CD4-positive, alpha-beta T cell treated with Interleukin-10 for 1 hour (primary cell): ENCODE results near the gene SRGN.
"Not testable (repeated sequence)": the region's sequence is repeated elsewhere in the genome, so short reads cannot be mapped to it uniquely, and the experiment has no call there.

Experiments
- DNase-seq: peaks from one replicate; pipeline ENCODE4 v3.0.0-alpha.2; 2020

Gene SRGN, protein sequence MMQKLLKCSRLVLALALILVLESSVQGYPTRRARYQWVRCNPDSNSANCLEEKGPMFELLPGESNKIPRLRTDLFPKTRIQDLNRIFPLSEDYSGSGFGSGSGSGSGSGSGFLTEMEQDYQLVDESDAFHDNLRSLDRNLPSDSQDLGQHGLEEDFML

DNA sequence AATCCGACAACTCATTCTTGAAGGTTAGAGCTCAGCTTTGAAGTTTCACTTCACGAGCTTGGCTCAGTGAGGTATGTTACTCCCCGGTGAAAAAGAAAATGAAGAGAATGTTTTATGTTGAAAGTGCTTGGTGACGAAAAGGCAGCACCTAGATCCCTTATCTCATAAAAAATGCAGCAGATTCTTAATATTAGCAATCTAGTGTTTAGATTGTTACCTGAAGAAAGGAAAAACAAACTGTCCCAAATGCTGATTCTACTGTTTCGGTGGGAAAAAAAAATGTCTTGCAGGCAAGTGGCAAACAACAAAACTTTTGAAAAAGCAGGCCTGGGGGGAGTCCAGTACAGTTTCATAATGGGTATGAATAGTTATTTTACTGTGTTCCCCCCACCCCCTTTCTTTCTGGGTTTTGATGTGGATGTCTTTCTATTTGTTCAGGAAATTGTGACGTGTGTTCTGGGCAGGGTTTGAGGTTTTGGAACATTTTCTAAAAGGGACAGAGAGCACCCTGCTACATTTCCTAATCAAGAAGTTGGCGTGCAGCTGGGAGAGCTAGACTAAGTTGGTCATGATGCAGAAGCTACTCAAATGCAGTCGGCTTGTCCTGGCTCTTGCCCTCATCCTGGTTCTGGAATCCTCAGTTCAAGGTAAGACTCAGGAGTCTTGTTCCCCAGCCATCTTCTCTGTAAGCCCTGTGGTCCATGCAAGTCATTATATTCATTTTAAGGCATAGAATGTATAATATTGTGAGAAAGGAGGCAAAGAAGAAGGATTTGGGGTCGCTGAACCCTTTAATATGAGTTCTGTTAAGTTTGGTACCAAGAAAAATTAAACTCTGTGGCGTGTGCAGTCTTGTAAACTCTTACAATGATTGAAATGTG lies at the start of gene SRGN:
Gene SRGN, plus strand, starts transcription at position 514 of the 881 bp plus-strand sequence. Its CDS starts 55 bp downstream, at position 569.
- peak; percentile 94 for DNase-seq

DNA sequence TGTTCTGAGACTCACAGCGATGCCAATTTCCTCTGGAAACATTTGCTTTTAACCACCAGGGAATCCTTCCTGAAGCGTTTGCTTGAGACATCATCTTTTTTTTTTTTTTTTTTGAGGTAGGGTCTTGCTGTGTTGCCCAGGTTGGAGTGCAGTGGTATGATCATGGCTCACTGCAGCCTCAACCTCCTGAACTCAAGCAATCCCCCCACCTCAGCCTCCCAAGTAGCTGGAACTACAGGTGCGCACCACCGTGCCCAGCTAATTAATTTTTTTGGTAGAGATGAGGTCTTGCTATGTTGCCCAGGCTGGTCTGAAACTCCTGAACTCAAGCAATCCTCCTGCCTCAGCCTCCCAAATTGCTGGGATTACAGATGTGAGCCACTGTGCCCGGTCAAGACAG lies 47.0 kb upstream of the SRGN start:
- DNase-seq: not testable (repeated sequence)

GRCh38 chr10:69042417-69042816 lies 45.5 kb upstream of the SRGN start:
- no peak for DNase-seq

DNA sequence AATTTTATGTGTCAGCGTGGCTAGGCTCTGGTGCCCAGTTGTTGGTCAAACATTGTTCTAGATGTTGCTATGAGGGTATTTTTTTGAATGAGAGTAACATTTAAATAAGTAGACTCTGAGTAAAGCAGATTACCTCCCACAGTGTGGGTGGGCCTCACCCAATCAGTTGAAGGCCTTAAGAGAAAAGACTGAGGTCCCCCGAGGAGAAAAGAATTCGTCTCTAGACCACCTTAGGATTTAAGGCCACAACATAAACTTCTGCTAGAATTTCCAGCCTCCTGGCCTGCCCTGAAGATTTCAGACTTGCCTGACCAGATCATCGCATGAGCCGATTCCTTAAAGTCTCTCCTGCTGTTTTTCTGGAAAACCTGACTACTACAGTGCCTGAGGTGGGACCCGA lies 45.1 kb upstream of the SRGN start:
- DNase-seq: no peak

- DNase-seq: peak; percentile 49
These were observed 43.9 kb upstream of the SRGN start for GRCh38 chr10:69043931-69044531.

- no peak for DNase-seq
These were observed 43.4 kb upstream of the SRGN start for GRCh38 chr10:69044546-69044945.

GRCh38 chr10:69045441-69046300 lies 42.2 kb upstream of the SRGN start:
- DNase-seq: peak; percentile 66

GRCh38 chr10:69047111-69047832 lies 40.6 kb upstream of the SRGN start:
- no peak for DNase-seq

DNA sequence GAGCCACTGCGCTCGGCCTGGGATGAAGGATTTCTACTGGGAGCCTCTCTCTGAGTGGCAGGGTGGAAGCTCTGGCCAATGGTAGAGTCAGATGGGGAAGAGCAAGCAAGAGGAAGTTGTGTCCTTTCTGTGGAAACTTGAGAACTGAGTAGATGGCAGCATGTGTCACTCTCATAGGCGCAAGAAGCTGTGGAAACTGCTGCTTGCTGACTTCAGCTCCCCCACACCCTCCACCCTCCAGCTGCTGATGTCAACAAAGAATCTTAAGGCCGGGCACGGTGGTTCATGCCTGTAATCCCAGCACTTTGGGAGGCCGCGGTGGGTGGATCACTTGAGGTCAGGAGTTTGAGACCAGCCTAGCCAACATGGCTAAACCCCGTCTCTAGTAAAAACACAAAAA lies 39.8 kb upstream of the SRGN start:
- peak; percentile 22 for DNase-seq

DNA sequence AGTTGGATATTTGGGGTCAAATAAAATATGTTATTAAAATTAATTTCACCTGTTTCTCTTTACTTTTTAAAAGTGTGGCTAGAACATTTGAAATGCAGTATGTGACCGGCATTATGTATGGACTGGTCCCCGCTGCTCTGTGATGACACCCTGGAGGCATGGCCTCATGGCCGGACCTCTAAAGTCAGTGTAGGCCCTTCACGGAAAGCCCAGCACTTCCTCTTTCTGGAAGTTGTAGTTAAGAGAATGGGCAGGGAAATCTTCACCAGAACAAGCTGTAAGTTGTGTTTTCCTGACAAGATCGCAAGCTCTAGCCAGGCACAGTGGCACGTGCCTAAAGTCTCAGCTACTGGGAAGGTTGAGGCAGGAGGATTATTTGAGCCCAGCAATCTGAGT lies 38.3 kb upstream of the SRGN start:
- no peak for DNase-seq

DNA sequence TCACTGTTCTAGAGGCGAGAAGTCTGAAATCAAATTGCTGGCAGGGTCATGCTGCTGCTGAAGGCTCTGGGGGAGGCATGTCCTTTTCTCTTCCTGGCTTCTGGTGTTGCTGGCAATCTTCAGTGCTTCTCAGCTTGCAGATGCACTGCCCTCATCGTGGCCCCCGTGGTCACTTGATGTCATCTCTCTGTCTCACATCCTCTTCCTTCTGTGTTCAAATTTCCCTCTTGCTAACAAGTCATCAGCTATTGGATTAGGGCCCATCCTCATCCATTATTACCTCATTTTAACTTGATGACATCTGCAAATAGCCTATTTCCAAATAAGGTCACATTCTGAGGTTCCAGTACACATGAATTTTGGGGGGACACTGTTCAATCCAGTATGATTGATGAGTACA lies 36.6 kb upstream of the SRGN start:
- DNase-seq: no peak

DNA sequence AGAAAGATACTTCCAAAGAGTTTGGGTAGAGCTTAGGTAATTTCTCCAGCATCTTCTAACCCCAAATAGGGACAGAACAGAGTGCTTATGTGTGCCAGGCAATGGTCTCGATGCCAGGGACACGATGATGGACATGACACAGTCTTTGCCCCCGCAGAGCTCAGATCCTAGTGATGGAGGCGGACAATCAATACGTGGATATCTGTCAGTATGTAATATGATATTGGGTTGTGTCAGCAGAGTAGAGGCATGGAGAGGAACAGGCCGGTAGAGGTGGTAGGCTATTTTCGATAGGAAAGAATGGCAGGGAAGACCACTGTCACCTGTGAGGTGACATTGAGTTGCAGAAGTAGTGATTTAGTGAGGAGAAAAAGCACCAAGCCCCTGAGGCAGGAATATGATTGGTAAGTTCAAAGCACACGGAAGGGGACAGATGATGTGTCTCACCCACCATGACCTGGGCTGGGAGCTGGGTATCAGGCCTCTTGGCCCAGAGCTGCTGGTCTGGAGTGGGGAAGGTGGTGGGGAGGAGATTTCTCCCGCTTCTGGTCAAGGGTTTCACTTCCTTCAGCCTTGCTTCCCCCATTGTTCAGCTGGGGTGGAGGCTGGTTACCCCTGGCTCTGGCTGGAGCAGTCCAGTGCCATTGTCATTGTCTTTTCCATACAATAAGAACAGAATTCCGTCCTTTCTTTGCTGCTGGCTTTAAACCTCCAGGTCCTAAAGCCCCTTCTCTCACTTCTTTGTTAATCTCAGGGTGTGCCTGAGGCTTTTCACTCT lies 36.0 kb upstream of the SRGN start:
- no peak for DNase-seq

GRCh38 chr10:69052736-69053135 lies 35.2 kb upstream of the SRGN start:
- no peak for DNase-seq

DNA sequence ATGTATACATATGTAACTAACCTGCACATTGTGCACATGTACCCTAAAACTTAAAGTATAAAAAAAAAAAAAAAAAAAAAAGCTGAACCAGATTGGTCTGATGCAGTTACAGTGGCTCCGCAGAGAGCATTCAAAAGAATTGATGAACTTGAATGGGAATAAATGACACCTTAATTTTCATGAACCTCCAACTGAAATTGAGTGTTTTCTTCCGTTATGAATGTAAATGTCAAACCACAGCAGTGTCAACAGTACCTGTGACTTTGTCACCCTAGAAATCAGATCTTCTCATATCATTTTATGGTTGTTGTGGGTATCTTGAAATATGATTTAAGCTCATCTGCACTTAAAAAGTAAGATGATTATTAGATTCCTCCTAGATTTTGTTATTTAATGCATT lies 32.7 kb upstream of the SRGN start:
- peak; percentile 18 for DNase-seq

- DNase-seq: no peak
These were observed 31.8 kb upstream of the SRGN start for GRCh38 chr10:69056129-69056528.

- DNase-seq: no peak
These were observed 31.2 kb upstream of the SRGN start for GRCh38 chr10:69056536-69057260.

DNA sequence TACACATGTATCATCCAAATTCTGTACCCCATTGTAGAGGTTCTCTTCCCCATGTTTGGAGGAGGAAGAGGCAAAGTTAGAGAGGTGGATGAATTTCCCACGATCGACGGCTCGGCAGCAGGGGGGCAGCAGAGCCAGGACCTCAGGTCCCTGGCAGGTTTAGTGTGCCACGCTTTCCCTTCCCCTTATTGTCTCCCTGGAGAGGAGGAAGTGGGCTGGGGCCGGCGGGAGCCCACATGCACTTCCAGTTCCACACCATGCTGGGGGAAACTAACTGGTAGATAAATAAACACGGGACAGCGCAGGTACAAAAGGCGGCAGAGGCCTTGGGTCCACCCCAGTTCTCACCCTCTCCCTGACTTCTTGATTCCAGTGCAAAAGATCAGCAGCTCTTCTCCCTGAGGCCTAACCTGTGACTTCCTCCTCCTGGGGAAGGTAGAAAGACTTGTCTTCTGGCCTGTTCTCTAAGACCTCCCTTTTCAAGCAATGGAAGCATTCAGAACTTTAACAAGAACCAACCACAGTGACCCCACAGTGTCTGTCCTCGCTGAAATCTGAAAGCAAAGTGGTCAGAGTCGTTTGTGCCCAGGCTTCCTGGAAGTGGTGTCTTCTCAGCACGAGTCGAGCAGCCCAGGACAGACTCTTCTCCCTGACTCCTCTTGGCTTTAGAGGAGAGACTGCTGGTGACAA lies 30.5 kb upstream of the SRGN start:
- peak; percentile 9 for DNase-seq

GRCh38 chr10:69057951-69058297 lies 30.0 kb upstream of the SRGN start:
- no peak for DNase-seq

DNA sequence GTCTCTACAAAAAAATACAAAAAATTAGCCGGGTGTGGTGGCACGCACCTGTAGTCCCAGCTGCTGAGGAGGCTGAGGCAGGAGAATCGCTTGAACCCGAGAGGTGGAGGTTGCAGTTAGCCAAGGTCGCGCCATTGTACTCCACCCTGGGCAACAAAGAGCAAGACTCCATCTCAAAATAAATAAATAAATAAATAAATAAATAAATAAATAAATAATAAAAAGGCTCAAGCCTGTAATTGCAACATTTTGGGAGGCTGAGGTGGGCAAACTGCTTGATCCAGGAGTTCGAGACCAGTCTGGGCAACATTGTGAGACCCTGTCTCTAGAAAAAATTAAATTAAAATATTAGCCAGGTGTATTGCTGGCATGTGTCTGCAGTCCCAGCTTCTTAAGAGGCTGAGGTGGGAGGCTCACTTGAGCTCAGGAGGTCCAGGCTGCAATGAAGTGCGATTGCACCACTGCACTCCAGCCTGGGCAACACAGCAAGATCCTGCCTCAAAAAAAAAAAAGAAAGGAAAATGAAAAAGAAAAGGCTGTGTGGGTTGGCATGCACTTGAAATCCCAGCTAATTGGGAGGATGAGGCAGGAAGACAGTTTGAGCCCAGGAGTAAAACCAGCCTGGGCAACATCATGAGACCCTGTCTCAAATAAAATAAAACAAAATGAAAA lies 27.6 kb upstream of the SRGN start:
- DNase-seq: no peak
